ENCODE measurements around the gene ANXA2R. TPM values are rescaled to one million over a fixed set of nuclear protein-coding genes. Genes with fewer than 3 reads are reported as not detected.

The ANXA2R gene
- total RNA-seq, 2 experiments from 2014 or later = 11.4 to 13.5 TPM

GRCh38 chr5:43041110-43041668 lies 1.1 kb upstream of the ANXA2R start:
- H4K20me1 ChIP-seq (ENCODE audit: insufficient read depth, low read length) = no peaks in the 10 kb centered on the region
- peaks cover 34% of the 10 kb centered on the region for H3K4me1 ChIP-seq (ENCODE audit: insufficient read depth, low read length, poor library complexity, severe bottlenecking)
- CTCF ChIA-PET (ENCODE audit: unreplicated experiment) = interaction anchor here (0.8 to 1.3 kb wide), 8 partner anchors 9 to 443 kb away, joined by 3 to 7 read pairs (median 4); partner anchors contain the start of genes TMEM267 and ZNF131
- peak overlapping the region; percentile 95 for H2AFZ ChIP-seq (ENCODE audit: low read length)
- TSS peak; percentile 70 for BruUV-seq (replicated peaks)
- peak; percentile 61 for DNase-seq (ENCODE audit: low spot score)
- peak overlapping the region; percentile 70 for H3K4me3 ChIP-seq (ENCODE audit: low read depth, low read length, poor library complexity, severe bottlenecking)
- TF ChIP-seq EZH2phosphoT487 (IDR thresholded peaks at IDR 0.05; ENCODE audit: borderline replicate concordance, low read depth, low read length) (no peak), CTCF (conservative IDR thresholded peaks at IDR 0.05; ENCODE audit: low read length) (no peak)
- intact Hi-C loops (cut with micrococcal nuclease; ENCODE audit: unreplicated experiment) = loop anchor here (5.0 kb wide), 1 partner anchor 89 kb away; no protein-coding TSS in a partner anchor
- peaks cover 19% of the 10 kb centered on the region; the same call in 1 of the 2 replicates for H3K79me2 ChIP-seq (ENCODE audit: insufficient read depth, low read depth, low read length)
- no peaks in the 10 kb centered on the region for H3K9me3 ChIP-seq (ENCODE audit: low read length)
- H3K27ac ChIP-seq (ENCODE audit: low read depth, low read length, poor library complexity, severe bottlenecking) = peak overlapping the region; percentile 95
- peak overlapping the region; percentile 95 for H3K4me2 ChIP-seq (ENCODE audit: low read length)
- POLR2A ChIA-PET = interaction anchor here (0.6 to 3.2 kb wide), 22 partner anchors 10 to 447 kb away, joined by 3 to 55 read pairs (median 6); partner anchors contain the start of genes HMGCS1, TMEM267 and ZNF131
- no peaks in the 10 kb centered on the region for H3K9me2 ChIP-seq (ENCODE audit: insufficient read depth, low read length)
- H3K36me3 ChIP-seq (ENCODE audit: insufficient read depth, low read length) = no peaks in the 10 kb centered on the region

- Histone ChIP-seq H3K79me2 (ENCODE audit: insufficient read depth, low read depth, low read length) (peaks cover 19% of the 10 kb centered on the region; the same call in 1 of the 2 replicates), H3K4me3 (ENCODE audit: low read depth, low read length, poor library complexity, severe bottlenecking) (peak overlapping the region; percentile 70), H3K9me2 (ENCODE audit: insufficient read depth, low read length) (no peaks in the 10 kb centered on the region), H3K9me3 (ENCODE audit: low read length) (no peaks in the 10 kb centered on the region), H2AFZ (ENCODE audit: low read length) (peak overlapping the region; percentile 76), H3K27ac (ENCODE audit: low read depth, low read length, poor library complexity, severe bottlenecking) (peak overlapping the region; percentile 95), H4K20me1 (ENCODE audit: insufficient read depth, low read length) (no peaks in the 10 kb centered on the region), H3K4me2 (ENCODE audit: low read length) (peak overlapping the region; percentile 95), H3K4me1 (ENCODE audit: insufficient read depth, low read length, poor library complexity, severe bottlenecking) (peaks cover 42% of the 10 kb centered on the region), H3K36me3 (ENCODE audit: insufficient read depth, low read length) (no peaks in the 10 kb centered on the region)
- POLR2A ChIA-PET = interaction anchor here (0.9 to 2.2 kb wide), 3 partner anchors 20 to 45 kb away, joined by 3 to 19 read pairs (median 12); no protein-coding TSS in a partner anchor
- DNase-seq (ENCODE audit: low spot score) = peak; percentile 64
- BruUV-seq (replicated peaks) = TSS peak; percentile 67
- CTCF ChIA-PET (ENCODE audit: unreplicated experiment) = interaction anchor here (0.7 to 0.9 kb wide), 2 partner anchors 20 to 31 kb away, joined by 3 to 4 read pairs; no protein-coding TSS in a partner anchor
- TF ChIP-seq EZH2phosphoT487 (IDR thresholded peaks at IDR 0.05; ENCODE audit: borderline replicate concordance, low read depth, low read length) (no peak), CTCF (conservative IDR thresholded peaks at IDR 0.05; ENCODE audit: low read length) (peak; percentile 59)
- intact Hi-C loops (cut with micrococcal nuclease; ENCODE audit: unreplicated experiment) = loop anchor here (1.0 to 5.0 kb wide), 8 partner anchors 19 to 444 kb away; partner anchors contain the start of gene TMEM267
Measured at GRCh38 chr5:43039471-43040286, 440 bp downstream of the ANXA2R start.
